ENCODE data around the gene FKRP.

- TF ChIP-seq CTCF (IDR thresholded peaks at IDR 0.05), result no peak
- no peak for TF ChIP-seq POLR2A (IDR thresholded peaks at IDR 0.05)
These were observed 25.2 kb upstream of the FKRP start for GRCh38 chr19:46720503-46721239.

Measured in heart left ventricle (tissue), 13 donors.